Esophagus squamous epithelium (tissue), 4 donors: ENCODE measurements around the gene TMOD2.

Experiments
- POLR2A ChIP-seq, 4 donors: fragments of 450-650 bp; IDR thresholded peaks; one replicate each; pipeline ENCODE4 v1.6.1; 2017; ENCODE audit warnings: antibody characterized with exemption in 4 of 4, mild to moderate bottlenecking in 4 of 4, moderate library complexity in 3 of 4
- TF ChIP-seq, protein P1 (sequence below), 6 experiments: fragments of 450-650 bp in 4 of 6; fragments of 200-600 bp in 2 of 6; sonication (generic) in 2 of 6; IDR thresholded peaks; one replicate each; pipeline ENCODE4 v1.5.1; 2016 to 2019; ENCODE audit warnings: antibody characterized with exemption in 6 of 6, mild to moderate bottlenecking in 4 of 6, moderate library complexity in 4 of 6

DNA sequence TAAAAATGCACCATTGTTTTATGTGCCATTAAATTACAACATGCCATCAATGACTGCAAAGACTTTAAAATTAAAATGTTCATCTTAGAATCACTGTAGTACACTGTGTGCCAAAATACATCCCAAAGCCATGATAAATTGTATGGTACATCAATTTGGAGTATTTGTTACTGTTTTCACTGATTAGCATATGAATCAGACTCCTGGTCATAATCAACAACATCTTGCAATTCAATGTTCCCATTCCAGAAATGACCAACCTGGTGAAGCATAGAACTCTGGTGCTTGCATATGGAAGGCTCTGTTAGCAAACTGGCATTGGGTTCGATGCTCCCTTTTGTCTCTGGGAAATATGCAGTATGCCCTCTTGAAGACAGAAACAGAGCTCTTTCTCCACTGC is 36.5 kb upstream of the TMOD2 start:
- TF ChIP-seq, protein P1, sequence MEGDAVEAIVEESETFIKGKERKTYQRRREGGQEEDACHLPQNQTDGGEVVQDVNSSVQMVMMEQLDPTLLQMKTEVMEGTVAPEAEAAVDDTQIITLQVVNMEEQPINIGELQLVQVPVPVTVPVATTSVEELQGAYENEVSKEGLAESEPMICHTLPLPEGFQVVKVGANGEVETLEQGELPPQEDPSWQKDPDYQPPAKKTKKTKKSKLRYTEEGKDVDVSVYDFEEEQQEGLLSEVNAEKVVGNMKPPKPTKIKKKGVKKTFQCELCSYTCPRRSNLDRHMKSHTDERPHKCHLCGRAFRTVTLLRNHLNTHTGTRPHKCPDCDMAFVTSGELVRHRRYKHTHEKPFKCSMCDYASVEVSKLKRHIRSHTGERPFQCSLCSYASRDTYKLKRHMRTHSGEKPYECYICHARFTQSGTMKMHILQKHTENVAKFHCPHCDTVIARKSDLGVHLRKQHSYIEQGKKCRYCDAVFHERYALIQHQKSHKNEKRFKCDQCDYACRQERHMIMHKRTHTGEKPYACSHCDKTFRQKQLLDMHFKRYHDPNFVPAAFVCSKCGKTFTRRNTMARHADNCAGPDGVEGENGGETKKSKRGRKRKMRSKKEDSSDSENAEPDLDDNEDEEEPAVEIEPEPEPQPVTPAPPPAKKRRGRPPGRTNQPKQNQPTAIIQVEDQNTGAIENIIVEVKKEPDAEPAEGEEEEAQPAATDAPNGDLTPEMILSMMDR (IDR thresholded peaks at IDR 0.05), result no peak
- TF ChIP-seq POLR2A (IDR thresholded peaks at IDR 0.05), result no peak
